Activated CD8-positive, alpha-beta T cell treated with anti-CD3 and anti-CD28 coated beads for 36 hours (primary cell): ENCODE measurements around the gene PPP6R2. TPM values are rescaled to one million over a fixed set of nuclear protein-coding genes. Genes with fewer than 3 reads are reported as not detected.
A peak's percentile ranks its signal among the peaks of the same experiment; 100 is the strongest.

Source experiments
- ATAC-seq: fragments of 200-7000 bp; cut with Tn5 transposase; one replicate; pipeline ENCODE4 v1.10.0; 2021; ENCODE audit warnings: mild to moderate bottlenecking, moderate library complexity
- CTCF ChIA-PET: fragments of 350-600 bp; sonication (Branson Sonifier 250); formaldehyde crosslinking; loops from one replicate; lab custom pipeline; 2021; ENCODE audit warnings: antibody characterized with exemption; lab: Charles Lee
- POLR2A ChIA-PET: fragments of 350-600 bp; sonication (Branson Sonifier 250); formaldehyde crosslinking; loops from one replicate; lab custom pipeline; 2021; ENCODE audit warnings: antibody characterized with exemption; lab: Charles Lee
- DNase-seq: peaks from one replicate; pipeline ENCODE4 v3.0.0-alpha.2; 2020
- H3K27ac Mint-ChIP-seq: one replicate; pipeline ENCODE4 v1.8.0; 2021; ENCODE audit warnings: mild to moderate bottlenecking, mixed read lengths
- H3K27me3 Mint-ChIP-seq: one replicate; pipeline ENCODE4 v1.8.0; 2021; ENCODE audit warnings: mixed read lengths
- H3K36me3 Mint-ChIP-seq: one replicate; pipeline ENCODE4 v1.8.0; 2021; ENCODE audit warnings: low read depth, mixed read lengths
- H3K4me1 Mint-ChIP-seq: one replicate; pipeline ENCODE4 v1.8.0; 2021; ENCODE audit warnings: low read depth, mixed read lengths
- H3K4me3 Mint-ChIP-seq: one replicate; pipeline ENCODE4 v1.8.0; 2021; ENCODE audit warnings: mild to moderate bottlenecking, moderate library complexity, mixed read lengths
- H3K9me3 Mint-ChIP-seq: one replicate; pipeline ENCODE4 v1.8.0; 2021; ENCODE audit warnings: mixed read lengths
- intact Hi-C: fragments of 100-400 bp; cut with micrococcal nuclease; formaldehyde crosslinking; loops from one replicate; pipeline ENCODE4 v1.10.0; 2022
- total RNA-seq, 2 experiments: library from RNA; stranded (reverse); gene quantifications; one replicate each; pipeline ENCODE4 v1.2.3, GENCODE V29; 2021
- TF ChIP-seq, protein P1 (sequence below): fragments of 200-600 bp; IDR thresholded peaks from one replicate; pipeline ENCODE4 v1.8.0; 2022; ENCODE audit warnings: antibody characterized with exemption, mild to moderate bottlenecking

Gene PPP6R2
- total RNA-seq, 2 experiments from 2014 or later, result 44.2 to 44.3 TPM

DNA sequence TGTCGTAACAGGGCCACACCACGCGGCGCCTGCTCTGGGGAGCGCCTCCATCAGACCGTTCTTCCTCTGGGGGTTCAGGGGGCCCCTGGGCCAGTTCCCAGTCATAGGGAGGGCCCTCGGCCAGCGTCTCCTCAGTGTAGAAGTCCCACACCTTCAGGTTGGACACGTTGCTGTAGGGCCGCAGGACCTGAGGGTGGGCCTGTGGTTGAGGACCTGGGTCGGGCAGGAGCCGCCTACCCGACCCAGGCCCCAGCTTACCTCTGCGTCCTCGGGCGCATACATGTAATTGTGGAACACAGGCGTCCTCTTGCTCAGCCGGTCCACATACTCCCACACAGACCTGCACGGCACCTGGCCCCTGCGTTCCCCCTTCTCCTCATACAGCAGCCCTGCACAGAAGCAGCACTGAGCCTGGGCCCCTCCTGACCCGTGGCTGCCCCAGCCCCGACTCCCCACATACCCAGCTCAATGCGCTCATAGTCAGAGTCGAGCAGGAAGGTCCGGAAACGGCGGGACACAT lies 111.5 kb downstream of the PPP6R2 start:
- no peaks in the 10 kb centered on the region for H3K27me3 Mint-ChIP-seq
- intact Hi-C loops, result no loop called here
- DNase-seq (no peak), ATAC-seq (no peak)
- ChIA-PET POLR2A (interaction anchor here (1.0 to 1.7 kb wide), 2 partner anchors 15 to 65 kb away, joined by 3 read pairs; no protein-coding TSS in a partner anchor), CTCF (interaction anchor here (1.5 kb wide), 1 partner anchor 71 kb away, joined by 3 read pairs; the partner anchor contains the start of gene SCO2)
- TF ChIP-seq, protein P1, sequence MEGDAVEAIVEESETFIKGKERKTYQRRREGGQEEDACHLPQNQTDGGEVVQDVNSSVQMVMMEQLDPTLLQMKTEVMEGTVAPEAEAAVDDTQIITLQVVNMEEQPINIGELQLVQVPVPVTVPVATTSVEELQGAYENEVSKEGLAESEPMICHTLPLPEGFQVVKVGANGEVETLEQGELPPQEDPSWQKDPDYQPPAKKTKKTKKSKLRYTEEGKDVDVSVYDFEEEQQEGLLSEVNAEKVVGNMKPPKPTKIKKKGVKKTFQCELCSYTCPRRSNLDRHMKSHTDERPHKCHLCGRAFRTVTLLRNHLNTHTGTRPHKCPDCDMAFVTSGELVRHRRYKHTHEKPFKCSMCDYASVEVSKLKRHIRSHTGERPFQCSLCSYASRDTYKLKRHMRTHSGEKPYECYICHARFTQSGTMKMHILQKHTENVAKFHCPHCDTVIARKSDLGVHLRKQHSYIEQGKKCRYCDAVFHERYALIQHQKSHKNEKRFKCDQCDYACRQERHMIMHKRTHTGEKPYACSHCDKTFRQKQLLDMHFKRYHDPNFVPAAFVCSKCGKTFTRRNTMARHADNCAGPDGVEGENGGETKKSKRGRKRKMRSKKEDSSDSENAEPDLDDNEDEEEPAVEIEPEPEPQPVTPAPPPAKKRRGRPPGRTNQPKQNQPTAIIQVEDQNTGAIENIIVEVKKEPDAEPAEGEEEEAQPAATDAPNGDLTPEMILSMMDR, result no peak
- peaks cover 42% of the 10 kb centered on the region for H3K36me3 Mint-ChIP-seq
- no peak overlapping the region for H3K27ac Mint-ChIP-seq
- no peak overlapping the region for H3K4me3 Mint-ChIP-seq
- H3K9me3 Mint-ChIP-seq, result no peaks in the 10 kb centered on the region
- H3K4me1 Mint-ChIP-seq, result peaks cover 14% of the 10 kb centered on the region

GRCh38 chr22:50455201-50455600 lies 112.1 kb downstream of the PPP6R2 start:
- no peak overlapping the region for H3K4me3 Mint-ChIP-seq
- peaks cover 41% of the 10 kb centered on the region for H3K36me3 Mint-ChIP-seq
- ATAC-seq (no peak), DNase-seq (no peak)
- intact Hi-C loops, result no loop called here
- TF ChIP-seq, protein P1, result no peak
- peaks cover 14% of the 10 kb centered on the region for H3K4me1 Mint-ChIP-seq
- ChIA-PET POLR2A (interaction anchor here (1.7 kb wide), 1 partner anchor 15 kb away, joined by 3 read pairs; no protein-coding TSS in a partner anchor), CTCF (interaction anchor here (0.8 to 1.5 kb wide), 2 partner anchors 16 to 70 kb away, joined by 3 read pairs; partner anchors contain the start of gene SCO2)
- H3K27ac Mint-ChIP-seq, result no peak overlapping the region
- no peaks in the 10 kb centered on the region for H3K9me3 Mint-ChIP-seq
- no peaks in the 10 kb centered on the region for H3K27me3 Mint-ChIP-seq

DNA sequence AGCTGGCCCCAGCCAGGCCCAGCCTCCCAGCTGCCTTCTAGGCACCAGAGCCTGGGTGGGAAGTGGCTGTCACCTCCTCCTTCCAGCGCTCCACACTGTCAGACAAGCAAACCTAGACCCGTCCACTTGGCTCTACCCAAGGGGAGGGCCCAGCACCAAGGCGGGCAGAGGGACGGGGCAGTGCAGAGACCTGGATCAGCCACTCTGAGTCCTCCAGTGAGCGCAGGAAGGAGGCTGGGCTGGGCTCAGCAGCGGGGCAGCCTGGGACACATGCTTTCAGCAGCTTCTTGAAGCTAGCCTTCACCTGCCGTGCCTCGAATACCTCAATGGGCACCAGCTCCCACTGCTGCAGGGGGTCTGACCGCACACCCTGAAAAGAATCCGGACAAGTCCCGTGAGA lies 112.9 kb downstream of the PPP6R2 start:
- peaks cover 41% of the 10 kb centered on the region for H3K36me3 Mint-ChIP-seq
- no peaks in the 10 kb centered on the region for H3K9me3 Mint-ChIP-seq
- intact Hi-C loops, result no loop called here
- H3K4me3 Mint-ChIP-seq, result no peak overlapping the region
- ATAC-seq, result no peak
- ChIA-PET CTCF (interaction anchor here (0.8 to 2.1 kb wide), 5 partner anchors 13 to 69 kb away, joined by 3 to 6 read pairs (median 3); partner anchors contain the start of gene SCO2), POLR2A (interaction anchor here (1.7 kb wide), 1 partner anchor 14 kb away, joined by 3 read pairs; no protein-coding TSS in a partner anchor)
- DNase-seq, result no peak
- peaks cover 14% of the 10 kb centered on the region for H3K4me1 Mint-ChIP-seq
- TF ChIP-seq, protein P1, result no peak
- H3K27me3 Mint-ChIP-seq, result no peaks in the 10 kb centered on the region
- H3K27ac Mint-ChIP-seq, result no peak overlapping the region

- TF ChIP-seq, protein P1, result peak; percentile 37
- Mint-ChIP-seq H3K27me3 (no peaks in the 10 kb centered on the region), H3K9me3 (no peaks in the 10 kb centered on the region), H3K4me1 (peaks cover 14% of the 10 kb centered on the region), H3K27ac (no peak overlapping the region), H3K4me3 (no peak overlapping the region), H3K36me3 (peaks cover 37% of the 10 kb centered on the region)
- DNase-seq, result peak; percentile 32
- ChIA-PET CTCF (interaction anchor here (0.8 to 2.1 kb wide), 6 partner anchors 10 to 69 kb away, joined by 3 to 6 read pairs (median 3); partner anchors contain the start of gene SCO2), POLR2A (interaction anchor here (1.7 kb wide), 1 partner anchor 13 kb away, joined by 3 read pairs; no protein-coding TSS in a partner anchor)
- peak; percentile 46 for ATAC-seq
- intact Hi-C loops, result no loop called here
Measured at GRCh38 chr22:50456466-50457234, 113.5 kb downstream of the PPP6R2 start.
